Measurements from ENCODE around the gene PAPOLB. TPM values are rescaled to one million over a fixed set of nuclear protein-coding genes. Genes with fewer than 3 reads are reported as not detected.

Gene PAPOLB
- total RNA-seq, 1 donor: 0.36 TPM

DNA sequence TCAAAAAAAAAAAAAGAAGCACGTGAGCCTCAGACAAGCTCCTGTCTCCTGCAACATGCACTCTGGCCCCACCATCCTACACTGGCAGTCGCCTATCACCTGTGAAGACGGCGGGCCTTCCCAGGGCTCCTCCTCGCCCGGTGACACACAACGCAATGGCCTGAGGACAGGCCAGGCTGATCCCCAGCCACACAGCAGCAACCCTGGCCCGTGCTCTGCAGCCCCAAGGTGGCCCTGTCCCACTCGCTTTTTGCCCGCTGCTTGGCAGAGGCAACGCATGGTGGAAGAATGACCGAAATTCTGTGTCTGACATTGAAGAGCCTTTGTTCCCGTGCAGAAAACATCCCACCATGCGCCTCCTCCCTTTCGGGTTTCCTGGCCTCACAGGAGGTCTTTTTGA is 13.6 kb upstream of the PAPOLB start:
- no peaks in the 10 kb centered on the region for H3K36me3 ChIP-seq (ENCODE audit: insufficient read depth, low read length)

GRCh38 chr7:4873071-4873944 is 11.5 kb upstream of the PAPOLB start:
- H3K4me2 ChIP-seq (ENCODE audit: insufficient read depth, low read length): no peak overlapping the region

More for the DNA sequence above, 13.6 kb upstream of the PAPOLB start:
- H3K79me2 ChIP-seq (ENCODE audit: insufficient read depth, low read length): no peaks in the 10 kb centered on the region
- no peak overlapping the region for H3K4me2 ChIP-seq (ENCODE audit: insufficient read depth, low read length)
- no peak overlapping the region for H3K4me3 ChIP-seq (ENCODE audit: insufficient read depth, low read length)
- TF ChIP-seq CTCF (IDR thresholded peaks at IDR 0.05; ENCODE audit: extremely low read depth, low read depth, low read length): no peak
- DNase-seq (ENCODE audit: insufficient read length, low spot score, missing footprints): no peak
- H3K9me3 ChIP-seq (ENCODE audit: low read depth, low read length): no peaks in the 10 kb centered on the region
- H2AFZ ChIP-seq (ENCODE audit: low read length): no peak overlapping the region
- no peaks in the 10 kb centered on the region for H3K27me3 ChIP-seq (ENCODE audit: insufficient read depth, low read length)
- H3K4me1 ChIP-seq (ENCODE audit: insufficient read depth, low read length): no peaks in the 10 kb centered on the region
- no peaks in the 10 kb centered on the region for H4K20me1 ChIP-seq (ENCODE audit: insufficient read depth, low read length)
- H3K27ac ChIP-seq (ENCODE audit: low read depth, low read length): no peak overlapping the region

GRCh38 chr7:4871930-4872675 is 10.3 kb upstream of the PAPOLB start:
- Histone ChIP-seq H3K27ac (ENCODE audit: low read depth, low read length) (no peak overlapping the region), H3K27me3 (ENCODE audit: insufficient read depth, low read length) (no peaks in the 10 kb centered on the region), H3K9me3 (ENCODE audit: low read depth, low read length) (peaks cover 2% of the 10 kb centered on the region), H3K79me2 (ENCODE audit: insufficient read depth, low read length) (no peaks in the 10 kb centered on the region), H3K4me3 (ENCODE audit: insufficient read depth, low read length) (no peak overlapping the region), H3K4me2 (ENCODE audit: insufficient read depth, low read length) (no peak overlapping the region), H4K20me1 (ENCODE audit: insufficient read depth, low read length) (no peaks in the 10 kb centered on the region), H3K36me3 (ENCODE audit: insufficient read depth, low read length) (no peaks in the 10 kb centered on the region), H3K4me1 (ENCODE audit: insufficient read depth, low read length) (no peaks in the 10 kb centered on the region), H2AFZ (ENCODE audit: low read length) (no peak overlapping the region)
- no peak for TF ChIP-seq CTCF (IDR thresholded peaks at IDR 0.05; ENCODE audit: extremely low read depth, low read depth, low read length)
- no peak for DNase-seq (ENCODE audit: insufficient read length, low spot score, missing footprints)

More at GRCh38 chr7:4873071-4873944, 11.5 kb upstream of the PAPOLB start:
- H3K36me3 ChIP-seq (ENCODE audit: insufficient read depth, low read length): no peaks in the 10 kb centered on the region
- DNase-seq (ENCODE audit: insufficient read length, low spot score, missing footprints): no peak
- H4K20me1 ChIP-seq (ENCODE audit: insufficient read depth, low read length): no peaks in the 10 kb centered on the region
- no peak overlapping the region for H3K27ac ChIP-seq (ENCODE audit: low read depth, low read length)
- no peak overlapping the region for H2AFZ ChIP-seq (ENCODE audit: low read length)
- no peak overlapping the region for H3K4me3 ChIP-seq (ENCODE audit: insufficient read depth, low read length)
- no peaks in the 10 kb centered on the region for H3K27me3 ChIP-seq (ENCODE audit: insufficient read depth, low read length)
- peaks cover 1% of the 10 kb centered on the region for H3K9me3 ChIP-seq (ENCODE audit: low read depth, low read length)
- H3K4me1 ChIP-seq (ENCODE audit: insufficient read depth, low read length): no peaks in the 10 kb centered on the region
- no peaks in the 10 kb centered on the region for H3K79me2 ChIP-seq (ENCODE audit: insufficient read depth, low read length)
- no peak for TF ChIP-seq CTCF (IDR thresholded peaks at IDR 0.05; ENCODE audit: extremely low read depth, low read depth, low read length)
